K562 treated with DMSO at 1 percent for 12 hours (cell line): ENCODE results near the gene PLEK2. TPM values are rescaled to one million over a fixed set of nuclear protein-coding genes. Genes with fewer than 3 reads are reported as not detected.

Experiments
- total RNA-seq: library from RNA; unstranded; fragments of 300-600 nt; gene quantifications from 2 replicates; pipeline ENCODE4 v1.2.3, GENCODE V29; 2022; ENCODE audit not compliant: insufficient read depth

PLEK2 gene, protein sequence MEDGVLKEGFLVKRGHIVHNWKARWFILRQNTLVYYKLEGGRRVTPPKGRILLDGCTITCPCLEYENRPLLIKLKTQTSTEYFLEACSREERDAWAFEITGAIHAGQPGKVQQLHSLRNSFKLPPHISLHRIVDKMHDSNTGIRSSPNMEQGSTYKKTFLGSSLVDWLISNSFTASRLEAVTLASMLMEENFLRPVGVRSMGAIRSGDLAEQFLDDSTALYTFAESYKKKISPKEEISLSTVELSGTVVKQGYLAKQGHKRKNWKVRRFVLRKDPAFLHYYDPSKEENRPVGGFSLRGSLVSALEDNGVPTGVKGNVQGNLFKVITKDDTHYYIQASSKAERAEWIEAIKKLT
- total RNA-seq: not detected in 2 replicates

DNA sequence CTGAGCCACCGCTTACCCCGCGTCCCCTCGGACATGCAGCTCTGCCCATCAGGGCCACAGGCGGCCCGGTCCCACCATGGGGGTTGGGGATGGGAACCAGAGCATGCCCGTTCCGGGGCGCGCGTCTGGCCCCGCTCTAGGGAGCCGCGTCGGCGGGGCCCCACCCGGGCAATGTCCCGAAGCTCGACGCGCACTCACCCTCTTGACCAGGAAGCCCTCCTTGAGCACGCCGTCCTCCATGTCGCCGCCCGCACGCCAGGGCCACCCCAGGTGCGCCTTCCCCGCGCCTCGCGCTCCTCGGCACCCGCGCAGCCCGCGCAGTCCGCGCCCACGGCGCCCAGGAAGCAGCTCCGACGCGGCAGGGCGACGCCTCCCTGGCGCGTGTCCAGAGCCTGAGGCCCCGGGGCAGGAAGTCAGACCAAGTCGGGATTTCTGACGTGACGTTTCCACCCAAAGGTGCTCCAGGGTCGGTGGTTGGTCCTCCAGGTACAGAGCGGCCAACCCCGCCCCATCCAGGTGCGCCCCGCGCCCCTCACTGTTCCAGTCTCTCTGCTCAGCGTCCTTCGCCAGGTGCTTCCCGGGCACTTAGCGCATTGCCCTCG, at the start of gene PLEK2:
TSS of gene PLEK2 (minus strand) at position 346 of the 602 bp plus-strand sequence. CDS start at position 240, 106 bp downstream.

DNA sequence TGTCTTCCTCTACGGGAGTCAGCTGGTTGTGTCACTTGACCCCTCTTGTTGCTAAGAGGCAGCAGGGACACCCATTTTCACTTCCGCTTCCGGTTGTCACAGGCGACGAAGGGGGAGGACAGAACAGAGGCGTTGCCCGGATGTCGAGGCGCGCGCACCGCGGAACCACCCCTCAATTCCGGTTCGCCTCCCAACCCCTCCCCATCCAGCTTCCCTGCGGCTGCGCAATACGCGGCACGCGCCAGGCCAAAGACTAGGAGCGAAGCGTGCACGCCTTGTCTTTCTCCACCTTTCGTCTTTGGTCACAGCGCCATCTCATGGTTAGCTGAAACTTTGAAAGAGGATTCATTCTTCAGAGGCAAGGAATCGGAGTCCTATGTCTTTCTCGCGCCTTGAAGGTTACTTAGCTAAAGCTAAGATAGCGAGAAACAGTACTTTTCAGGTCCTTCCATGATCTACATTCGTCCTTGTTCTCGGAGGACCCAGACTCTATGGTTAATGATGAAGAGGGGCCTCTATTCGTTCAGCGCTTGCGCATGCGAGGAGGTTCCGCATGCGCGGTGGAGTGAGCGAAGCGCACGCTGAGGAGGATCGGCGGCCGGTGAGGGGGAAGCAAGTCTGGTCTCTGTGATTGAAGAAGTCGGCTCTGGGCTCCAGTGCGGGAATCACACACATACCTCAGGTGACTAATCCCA, 52.0 kb downstream of the PLEK2 start, which contains the start of the genes ATP6V1D and EIF2S1:
TSS of gene ATP6V1D (minus strand) at position 30 of the 695 bp plus-strand sequence. CDS start 106 bp downstream, outside the sequence.
TSS of gene EIF2S1 (plus strand) at position 554 of the 695 bp plus-strand sequence. CDS start 4,440 bp downstream, outside the sequence.

Other genes with a start within 250 kb of the PLEK2 start
- not detected in 2 replicates for gene GARIN2, start 222.7 kb downstream of the PLEK2 start, total RNA-seq
- gene PALS1, start 170.7 kb downstream of the PLEK2 start, total RNA-seq: 8.4 and 12.1 TPM in 2 replicates
- 40.2 and 67.0 TPM in 2 replicates for gene ATP6V1D, start 52.4 kb downstream of the PLEK2 start, total RNA-seq
- gene EIF2S1, start 51.8 kb downstream of the PLEK2 start, total RNA-seq: 41.2 and 58.1 TPM in 2 replicates
- gene TMEM229B, start 76.6 kb upstream of the PLEK2 start, total RNA-seq: 0.58 TPM in 1 of 2 replicates, not detected in the other
- 2.6 and 4.3 TPM in 2 replicates for gene PLEKHH1, start 121.1 kb upstream of the PLEK2 start, total RNA-seq
- 31.2 and 51.5 TPM in 2 replicates for gene PIGH, start 188.1 kb upstream of the PLEK2 start, total RNA-seq
- gene ARG2, start 207.8 kb upstream of the PLEK2 start, total RNA-seq: 21.5 and 35.5 TPM in 2 replicates